22Rv1 (cell line): ENCODE data around the gene GPR176.

Source experiments
- ZFX ChIP-seq: fragments of 450-650 bp; IDR thresholded peaks from 2 replicates; pipeline ENCODE4 v1.6.1; 2017; ENCODE audit warnings: antibody characterized with exemption, borderline replicate concordance
- TF ChIP-seq, protein P1 (sequence below): fragments of 450-650 bp; IDR thresholded peaks from 2 replicates; pipeline ENCODE4 v1.5.1; 2017; ENCODE audit warnings: mild to moderate bottlenecking

GRCh38 chr15:39785139-39785538 is 134.9 kb downstream of the GPR176 start:
- TF ChIP-seq, protein P1, sequence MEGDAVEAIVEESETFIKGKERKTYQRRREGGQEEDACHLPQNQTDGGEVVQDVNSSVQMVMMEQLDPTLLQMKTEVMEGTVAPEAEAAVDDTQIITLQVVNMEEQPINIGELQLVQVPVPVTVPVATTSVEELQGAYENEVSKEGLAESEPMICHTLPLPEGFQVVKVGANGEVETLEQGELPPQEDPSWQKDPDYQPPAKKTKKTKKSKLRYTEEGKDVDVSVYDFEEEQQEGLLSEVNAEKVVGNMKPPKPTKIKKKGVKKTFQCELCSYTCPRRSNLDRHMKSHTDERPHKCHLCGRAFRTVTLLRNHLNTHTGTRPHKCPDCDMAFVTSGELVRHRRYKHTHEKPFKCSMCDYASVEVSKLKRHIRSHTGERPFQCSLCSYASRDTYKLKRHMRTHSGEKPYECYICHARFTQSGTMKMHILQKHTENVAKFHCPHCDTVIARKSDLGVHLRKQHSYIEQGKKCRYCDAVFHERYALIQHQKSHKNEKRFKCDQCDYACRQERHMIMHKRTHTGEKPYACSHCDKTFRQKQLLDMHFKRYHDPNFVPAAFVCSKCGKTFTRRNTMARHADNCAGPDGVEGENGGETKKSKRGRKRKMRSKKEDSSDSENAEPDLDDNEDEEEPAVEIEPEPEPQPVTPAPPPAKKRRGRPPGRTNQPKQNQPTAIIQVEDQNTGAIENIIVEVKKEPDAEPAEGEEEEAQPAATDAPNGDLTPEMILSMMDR = no peak
- TF ChIP-seq ZFX = no peak
